ENCODE measurements around the gene EFTUD2.

Gene EFTUD2

GRCh38 chr17:44910231-44911106 is 11.2 kb upstream of the EFTUD2 start:
- no peak for DNase-seq (ENCODE audit: low read depth)

- no peak for DNase-seq (ENCODE audit: low read depth)
These were observed 10.5 kb upstream of the EFTUD2 start for GRCh38 chr17:44909681-44910144.

GRCh38 chr17:44908761-44909326 is 9.6 kb upstream of the EFTUD2 start:
- DNase-seq (ENCODE audit: low read depth): no peak

- no peak for DNase-seq (ENCODE audit: low read depth)
These were observed 8.7 kb upstream of the EFTUD2 start for GRCh38 chr17:44907729-44908470.

- no peak for DNase-seq (ENCODE audit: low read depth)
These were observed 7.8 kb upstream of the EFTUD2 start for GRCh38 chr17:44906763-44907728.

GRCh38 chr17:44906010-44906646 is 6.9 kb upstream of the EFTUD2 start:
- no peak for DNase-seq (ENCODE audit: low read depth)

- DNase-seq (ENCODE audit: low read depth): no peak
These were observed 6.1 kb upstream of the EFTUD2 start for GRCh38 chr17:44905006-44906000.

GRCh38 chr17:44904001-44904984 is 5.0 kb upstream of the EFTUD2 start:
- no peak for DNase-seq (ENCODE audit: low read depth)

- DNase-seq (ENCODE audit: low read depth): no peak
These were observed 3.9 kb upstream of the EFTUD2 start for GRCh38 chr17:44903012-44903685.

GRCh38 chr17:44902135-44902760 is 3.0 kb upstream of the EFTUD2 start:
- DNase-seq (ENCODE audit: low read depth): no peak

GRCh38 chr17:44901411-44901921 is 2.2 kb upstream of the EFTUD2 start:
- no peak for DNase-seq (ENCODE audit: low read depth)

- DNase-seq (ENCODE audit: low read depth): no peak
These were observed 1.6 kb upstream of the EFTUD2 start for GRCh38 chr17:44900894-44901293.

GRCh38 chr17:44898768-44899073 is 524 bp downstream of the EFTUD2 start:
- DNase-seq (ENCODE audit: low read depth): no peak

GRCh38 chr17:44894642-44895041 is 4.6 kb downstream of the EFTUD2 start:
- DNase-seq (ENCODE audit: low read depth): no peak

GRCh38 chr17:44892250-44892649 is 7.0 kb downstream of the EFTUD2 start:
- no peak for DNase-seq (ENCODE audit: low read depth)

GRCh38 chr17:44889003-44889402 is 10.2 kb downstream of the EFTUD2 start:
- DNase-seq (ENCODE audit: low read depth): no peak
